Measurements from ENCODE around the gene SNX15.

Gene SNX15

GRCh38 chr11:65085446-65085845, 58.2 kb downstream of the SNX15 start:
- DNase-seq: no peak

- DNase-seq: no peak
These were observed 59.6 kb downstream of the SNX15 start for GRCh38 chr11:65086809-65087208.

GRCh38 chr11:65087216-65087615, 60.0 kb downstream of the SNX15 start:
- no peak for DNase-seq

GRCh38 chr11:65087827-65088226, 60.6 kb downstream of the SNX15 start:
- no peak for DNase-seq

GRCh38 chr11:65089621-65090020, 62.4 kb downstream of the SNX15 start:
- DNase-seq: no peak
